Cardiac muscle cell (in vitro differentiated cells and primary cell): ENCODE measurements around the gene CDH3. TPM values are rescaled to one million over a fixed set of nuclear protein-coding genes. Genes with fewer than 3 reads are reported as not detected.

Source experiments
- DNase-seq, 2 donors: peaks; one replicate each; pipeline versions ENCODE4 v3.0.0 to v3.0.0-alpha.2; 2010 to 2017; ENCODE audit warnings: low read depth in 1 of 2, low spot score in 1 of 2
- H3K27ac ChIP-seq: fragments of 200-600 bp; sonication (generic); 2 replicates; pipeline ENCODE4 v1.5.1; 2016
- H3K27me3 ChIP-seq: fragments of 200-600 bp; sonication (generic); 2 replicates; pipeline ENCODE4 v1.6.0; 2016; ENCODE audit warnings: control low read depth
- H3K36me3 ChIP-seq: fragments of 200-600 bp; sonication (generic); 2 replicates; pipeline ENCODE4 v1.5.1; 2016; ENCODE audit warnings: control low read depth
- H3K4me1 ChIP-seq: fragments of 200-600 bp; sonication (generic); 2 replicates; pipeline ENCODE4 v1.8.1; 2017; ENCODE audit warnings: low read depth, mild to moderate bottlenecking, mixed run types
- H3K4me3 ChIP-seq: fragments of 200-600 bp; sonication (generic); 2 replicates; pipeline ENCODE4 v1.5.1; 2016; ENCODE audit warnings: mild to moderate bottlenecking
- H3K9me3 ChIP-seq: fragments of 200-600 bp; sonication (generic); 2 replicates; pipeline ENCODE4 v1.5.1; 2017; ENCODE audit warnings: low read depth, mild to moderate bottlenecking, control low read depth
- CTCF ChIP-seq: IDR thresholded peaks from 2 replicates; pipeline ENCODE4 v1.5.1; 2012; ENCODE audit warnings: low read depth, mild to moderate bottlenecking, low read length
- polyA plus RNA-seq: library from polyadenylated mRNA; unstranded; fragments of >200 nt; fragmentation: Nextera tagmentation; extraction: Ambion mirVana; gene quantifications from 2 replicates; pipeline ENCODE4 v1.2.1, GENCODE V29; 2016
- total RNA-seq: library from RNA; depleted of rRNA; stranded (reverse); fragments of >200 nt; gene quantifications from 2 replicates; pipeline ENCODE4 v1.2.3, GENCODE V29; 2016

The CDH3 gene
- total RNA-seq (156 and 342 TPM in 2 replicates), polyA plus RNA-seq (115 and 211 TPM in 2 replicates)

GRCh38 chr16:68644715-68645493, at the start of gene CDH3:
CDH3 (plus strand) TSS chr16:68645310; CDS start chr16:68645380, 70 bp downstream.
- Histone ChIP-seq H3K4me1 (peaks cover 35% of the 10 kb centered on the region), H3K36me3 (no peaks in the 10 kb centered on the region), H3K27me3 (no peaks in the 10 kb centered on the region), H3K4me3 (peak within 1 kb of the TSS; percentile 91), H3K9me3 (no peaks in the 10 kb centered on the region), H3K27ac (peak within 1 kb of the TSS; percentile 95)
- no peak for TF ChIP-seq CTCF
- peak; percentile 48 to 58 for DNase-seq

GRCh38 chr16:68596266-68596665, 48.8 kb upstream of the CDH3 start:
- TF ChIP-seq CTCF, result no peak
- Histone ChIP-seq H3K9me3 (no peaks in the 10 kb centered on the region), H3K4me3 (no peak overlapping the region), H3K27me3 (no peaks in the 10 kb centered on the region), H3K27ac (no peak overlapping the region), H3K36me3 (no peaks in the 10 kb centered on the region), H3K4me1 (no peaks in the 10 kb centered on the region)
- peak in 1 of 2 donors; percentile 8 for DNase-seq

GRCh38 chr16:68599586-68599985, 45.5 kb upstream of the CDH3 start:
- Histone ChIP-seq H3K4me3 (no peak overlapping the region), H3K36me3 (no peaks in the 10 kb centered on the region), H3K4me1 (no peaks in the 10 kb centered on the region), H3K9me3 (no peaks in the 10 kb centered on the region), H3K27ac (no peak overlapping the region), H3K27me3 (no peaks in the 10 kb centered on the region)
- no peak for TF ChIP-seq CTCF
- DNase-seq, result no peak

- DNase-seq, result no peak
- Histone ChIP-seq H3K36me3 (no peaks in the 10 kb centered on the region), H3K4me1 (no peaks in the 10 kb centered on the region), H3K4me3 (no peak overlapping the region), H3K9me3 (no peaks in the 10 kb centered on the region), H3K27me3 (no peaks in the 10 kb centered on the region), H3K27ac (no peak overlapping the region)
- no peak for TF ChIP-seq CTCF
Measured at GRCh38 chr16:68605746-68606145, 39.4 kb upstream of the CDH3 start.

- H3K27me3 ChIP-seq, result no peaks in the 10 kb centered on the region
- H3K4me1 ChIP-seq, result no peaks in the 10 kb centered on the region
- no peak for DNase-seq
- H3K4me3 ChIP-seq, result no peak overlapping the region
- H3K27ac ChIP-seq, result no peak overlapping the region
- no peak for TF ChIP-seq CTCF
- H3K9me3 ChIP-seq, result no peaks in the 10 kb centered on the region
- H3K36me3 ChIP-seq, result no peaks in the 10 kb centered on the region
Measured at GRCh38 chr16:68607443-68607842, 37.7 kb upstream of the CDH3 start.
